Measurements from ENCODE around the gene DHDH. TPM values are rescaled to one million over a fixed set of nuclear protein-coding genes. Genes with fewer than 3 reads are reported as not detected.

The DHDH gene
- total and polyA plus RNA-seq, 4 donors = 0.59 to 4.6 (median 2.0) TPM

Small RNA genes lying within 50 kb of the gene (small RNA-seq; reads per million reads assigned to genes)
- gene AC026803.1 (ENCODE audit: low replicate concordance) = not detected

Other genes with a start within 250 kb of the DHDH start
Only the 30 nearest of the 31 such genes appear.
- gene MAMSTR, start 214.0 kb upstream of the DHDH start, total RNA-seq = 1 to 10 TPM in 1 of 2 donors, under 1 TPM in 1; 0.89 to 2.4 TPM
- 1 to 10 TPM; 4.1 to 6.6 TPM for gene MAMSTR, start 214.0 kb upstream of the DHDH start, polyA plus RNA-seq (ENCODE audit: insufficient read length in 2 of 2)
- 10 to 100 TPM in 1 of 2 donors, 1 to 10 TPM in 1; 2.9 to 11.9 TPM for gene RASIP1, start 193.1 kb upstream of the DHDH start, total RNA-seq
- 10 to 100 TPM in 1 of 2 donors, 1 to 10 TPM in 1; 8.1 to 11.9 TPM for gene RASIP1, start 193.1 kb upstream of the DHDH start, polyA plus RNA-seq (ENCODE audit: insufficient read length in 2 of 2)
- under 1 TPM in 1 of 2 donors, not detected in 1; 0.10 TPM for gene IZUMO1, start 186.8 kb upstream of the DHDH start, total RNA-seq
- gene IZUMO1, start 186.8 kb upstream of the DHDH start, polyA plus RNA-seq (ENCODE audit: insufficient read length in 2 of 2) = 1 to 10 TPM in 1 of 2 donors, under 1 TPM in 1; 0.41 to 1.2 TPM
- 1 to 10 TPM; 1.9 to 4.4 TPM for gene FUT1, start 181.1 kb upstream of the DHDH start, total RNA-seq
- 1 to 10 TPM; 2.9 to 3.5 TPM for gene FUT1, start 181.1 kb upstream of the DHDH start, polyA plus RNA-seq (ENCODE audit: insufficient read length in 2 of 2)
- gene FGF21, start 178.2 kb upstream of the DHDH start, total RNA-seq = not detected
- not detected for gene FGF21, start 178.2 kb upstream of the DHDH start, polyA plus RNA-seq (ENCODE audit: insufficient read length in 2 of 2)
- 10 to 100 TPM; 14.6 to 39.5 TPM for gene BCAT2, start 122.7 kb upstream of the DHDH start, total RNA-seq
- gene BCAT2, start 122.7 kb upstream of the DHDH start, polyA plus RNA-seq (ENCODE audit: insufficient read length in 2 of 2) = 10 to 100 TPM; 26.5 to 36.6 TPM
- gene HSD17B14, start 97.2 kb upstream of the DHDH start, total RNA-seq = 10 to 100 TPM in 1 of 2 donors, 1 to 10 TPM in 1; 6.9 to 25.5 TPM
- 10 to 100 TPM; 15.7 to 19.4 TPM for gene HSD17B14, start 97.2 kb upstream of the DHDH start, polyA plus RNA-seq (ENCODE audit: insufficient read length in 2 of 2)
- 10 to 100 TPM; 11.6 to 32.3 TPM for gene PLEKHA4, start 65.1 kb upstream of the DHDH start, total RNA-seq
- gene PLEKHA4, start 65.1 kb upstream of the DHDH start, polyA plus RNA-seq (ENCODE audit: insufficient read length in 2 of 2) = 10 to 100 TPM; 17.3 to 43.0 TPM
- 10 to 100 TPM; 30.6 to 42.5 TPM for gene PPP1R15A, start 61.3 kb upstream of the DHDH start, total RNA-seq
- gene PPP1R15A, start 61.3 kb upstream of the DHDH start, polyA plus RNA-seq (ENCODE audit: insufficient read length in 2 of 2) = 10 to 100 TPM; 26.6 to 33.4 TPM
- under 1 TPM; 0.20 to 0.50 TPM for gene TULP2, start 35.0 kb upstream of the DHDH start, total RNA-seq
- gene TULP2, start 35.0 kb upstream of the DHDH start, polyA plus RNA-seq (ENCODE audit: insufficient read length in 2 of 2) = 1 to 10 TPM in 1 of 2 donors, under 1 TPM in 1; 0.84 to 1.4 TPM
- 100 to 1,000 TPM in 1 of 2 donors, 10 to 100 TPM in 1; 94.4 to 149 TPM for gene NUCB1, start 33.4 kb upstream of the DHDH start, total RNA-seq
- 100 to 1,000 TPM; 166 to 213 TPM for gene NUCB1, start 33.4 kb upstream of the DHDH start, polyA plus RNA-seq (ENCODE audit: insufficient read length in 2 of 2)
- 10 to 100 TPM; 23.5 to 40.4 TPM for gene BAX, start 21.2 kb downstream of the DHDH start, total RNA-seq
- 10 to 100 TPM; 86.0 to 91.3 TPM for gene BAX, start 21.2 kb downstream of the DHDH start, polyA plus RNA-seq (ENCODE audit: insufficient read length in 2 of 2)
- gene FTL, start 31.6 kb downstream of the DHDH start, total RNA-seq = 1,000 to 10,000 TPM in 1 of 2 donors, 100 to 1,000 TPM in 1; 830 to 1,568 TPM
- gene FTL, start 31.6 kb downstream of the DHDH start, polyA plus RNA-seq (ENCODE audit: insufficient read length in 2 of 2) = 1,000 to 10,000 TPM; 1,197 to 1,255 TPM
- gene GYS1, start 59.6 kb downstream of the DHDH start, total RNA-seq = 10 to 100 TPM; 22.0 to 30.9 TPM
- 10 to 100 TPM; 35.4 to 47.5 TPM for gene GYS1, start 59.6 kb downstream of the DHDH start, polyA plus RNA-seq (ENCODE audit: insufficient read length in 2 of 2)
- 100 to 1,000 TPM in 1 of 2 donors, 10 to 100 TPM in 1; 80.4 to 101 TPM for gene RUVBL2, start 60.2 kb downstream of the DHDH start, total RNA-seq
- 100 to 1,000 TPM; 106 to 109 TPM for gene RUVBL2, start 60.2 kb downstream of the DHDH start, polyA plus RNA-seq (ENCODE audit: insufficient read length in 2 of 2)
- not detected for gene LHB, start 83.4 kb downstream of the DHDH start, total RNA-seq
- under 1 TPM in 1 of 2 donors, not detected in 1; 0.32 TPM for gene LHB, start 83.4 kb downstream of the DHDH start, polyA plus RNA-seq (ENCODE audit: insufficient read length in 2 of 2)
- gene CGB3, start 90.6 kb downstream of the DHDH start, total RNA-seq = under 1 TPM in 1 of 2 donors, not detected in 1; 0.72 TPM
- gene CGB3, start 90.6 kb downstream of the DHDH start, polyA plus RNA-seq (ENCODE audit: insufficient read length in 2 of 2) = under 1 TPM in 1 of 2 donors, not detected in 1; 0.73 TPM
- not detected for gene CGB2, start 98.2 kb downstream of the DHDH start, total RNA-seq
- not detected for gene CGB2, start 98.2 kb downstream of the DHDH start, polyA plus RNA-seq (ENCODE audit: insufficient read length in 2 of 2)
- not detected for gene CGB1, start 103.2 kb downstream of the DHDH start, total RNA-seq
- gene CGB1, start 103.2 kb downstream of the DHDH start, polyA plus RNA-seq (ENCODE audit: insufficient read length in 2 of 2) = not detected
- 1 to 10 TPM in 1 of 2 donors, not detected in 1; 1.4 TPM for gene CGB5, start 110.1 kb downstream of the DHDH start, total RNA-seq
- not detected for gene CGB5, start 110.1 kb downstream of the DHDH start, polyA plus RNA-seq (ENCODE audit: insufficient read length in 2 of 2)
- under 1 TPM in 1 of 2 donors, not detected in 1; 0.72 TPM for gene CGB8, start 115.4 kb downstream of the DHDH start, total RNA-seq
- not detected for gene CGB8, start 115.4 kb downstream of the DHDH start, polyA plus RNA-seq (ENCODE audit: insufficient read length in 2 of 2)
- under 1 TPM in 1 of 2 donors, not detected in 1; 0.17 TPM for gene CGB7, start 124.0 kb downstream of the DHDH start, total RNA-seq
- under 1 TPM; 0.16 to 0.29 TPM for gene CGB7, start 124.0 kb downstream of the DHDH start, polyA plus RNA-seq (ENCODE audit: insufficient read length in 2 of 2)
- under 1 TPM in 1 of 2 donors, not detected in 1; 0.83 TPM for gene NTF4, start 131.1 kb downstream of the DHDH start, total RNA-seq
- not detected for gene NTF4, start 131.1 kb downstream of the DHDH start, polyA plus RNA-seq (ENCODE audit: insufficient read length in 2 of 2)
- not detected for gene KCNA7, start 139.0 kb downstream of the DHDH start, total RNA-seq
- gene KCNA7, start 139.0 kb downstream of the DHDH start, polyA plus RNA-seq (ENCODE audit: insufficient read length in 2 of 2) = under 1 TPM in 1 of 2 donors, not detected in 1; 0.08 TPM
- gene SNRNP70, start 151.8 kb downstream of the DHDH start, total RNA-seq = 100 to 1,000 TPM; 125 to 241 TPM
- 100 to 1,000 TPM; 345 to 463 TPM for gene SNRNP70, start 151.8 kb downstream of the DHDH start, polyA plus RNA-seq (ENCODE audit: insufficient read length in 2 of 2)
- 10 to 100 TPM; 20.7 to 23.5 TPM for gene LIN7B, start 180.7 kb downstream of the DHDH start, total RNA-seq
- gene LIN7B, start 180.7 kb downstream of the DHDH start, polyA plus RNA-seq (ENCODE audit: insufficient read length in 2 of 2) = 10 to 100 TPM; 56.8 to 62.7 TPM
- 1 to 10 TPM in 1 of 2 donors, under 1 TPM in 1; 0.40 to 3.1 TPM for gene C19orf73, start 185.4 kb downstream of the DHDH start, total RNA-seq
- gene C19orf73, start 185.4 kb downstream of the DHDH start, polyA plus RNA-seq (ENCODE audit: insufficient read length in 2 of 2) = 1 to 10 TPM; 2.3 to 3.1 TPM
- 10 to 100 TPM; 21.1 to 29.0 TPM for gene PPFIA3, start 185.8 kb downstream of the DHDH start, total RNA-seq
- gene PPFIA3, start 185.8 kb downstream of the DHDH start, polyA plus RNA-seq (ENCODE audit: insufficient read length in 2 of 2) = 10 to 100 TPM; 83.1 to 92.2 TPM
- gene HRC, start 221.7 kb downstream of the DHDH start, total RNA-seq = 10 to 100 TPM in 1 of 2 donors, 1 to 10 TPM in 1; 1.5 to 10.5 TPM
- gene HRC, start 221.7 kb downstream of the DHDH start, polyA plus RNA-seq (ENCODE audit: insufficient read length in 2 of 2) = 1 to 10 TPM; 2.7 to 2.8 TPM
- gene TRPM4, start 224.1 kb downstream of the DHDH start, total RNA-seq = 10 to 100 TPM in 1 of 2 donors, 1 to 10 TPM in 1; 9.2 to 11.7 TPM
- 10 to 100 TPM; 18.5 to 30.7 TPM for gene TRPM4, start 224.1 kb downstream of the DHDH start, polyA plus RNA-seq (ENCODE audit: insufficient read length in 2 of 2)